GM12875 (cell line): ENCODE results near the gene HAND1.

ENCODE experiments used
- H3K4me3 ChIP-seq: one replicate; pipeline ENCODE4 v1.5.1; 2011; ENCODE audit warnings: low read depth, low read length, control low read depth
- CTCF ChIP-seq: IDR thresholded peaks from 2 replicates; pipeline ENCODE4 v1.5.1; 2011; ENCODE audit warnings: low read depth, mild to moderate bottlenecking, control low read depth, inconsistent platforms, low read length, moderate library complexity, borderline replicate concordance; ENCODE audit not compliant: insufficient read depth

HAND1 gene

GRCh38 chr5:154505567-154505966 lies 27.5 kb upstream of the HAND1 start:
- H3K4me3 ChIP-seq: no peak overlapping the region
- no peak for TF ChIP-seq CTCF

- H3K4me3 ChIP-seq: no peak overlapping the region
- TF ChIP-seq CTCF: no peak
Measured at GRCh38 chr5:154503698-154504039, 25.6 kb upstream of the HAND1 start.

GRCh38 chr5:154502180-154502579 lies 24.2 kb upstream of the HAND1 start:
- TF ChIP-seq CTCF: no peak

GRCh38 chr5:154501566-154501965 lies 23.5 kb upstream of the HAND1 start:
- no peak overlapping the region for H3K4me3 ChIP-seq
- TF ChIP-seq CTCF: no peak

More at GRCh38 chr5:154502180-154502579, 24.2 kb upstream of the HAND1 start:
- no peak overlapping the region for H3K4me3 ChIP-seq

GRCh38 chr5:154498994-154499393 lies 21.0 kb upstream of the HAND1 start:
- H3K4me3 ChIP-seq: no peak overlapping the region
- no peak for TF ChIP-seq CTCF

GRCh38 chr5:154498591-154498990 lies 20.6 kb upstream of the HAND1 start:
- no peak overlapping the region for H3K4me3 ChIP-seq
- no peak for TF ChIP-seq CTCF

GRCh38 chr5:154494036-154494435 lies 16.0 kb upstream of the HAND1 start:
- no peak for TF ChIP-seq CTCF
- H3K4me3 ChIP-seq: no peak overlapping the region
